MM.1S (cell line): Measurements from ENCODE around the gene TRIB2.

Experiments used
- DNase-seq: peaks from one replicate; pipeline ENCODE4 v3.0.0-alpha.2; 2015
- H2AFZ ChIP-seq: fragments of 300-600 bp; sonication (generic); 2 replicates; pipeline ENCODE4 v1.6.0; 2016; ENCODE audit warnings: antibody characterized with exemption, low read length
- H3F3A ChIP-seq: fragments of 300-600 bp; sonication (generic); 2 replicates; pipeline ENCODE4 v1.6.1; 2016; ENCODE audit warnings: mild to moderate bottlenecking, antibody characterized with exemption, low read length, moderate library complexity, mixed read lengths; ENCODE audit not compliant: insufficient read depth
- H3K27ac ChIP-seq: fragments of 300-600 bp; sonication (generic); 2 replicates; pipeline ENCODE4 v1.5.1; 2016; ENCODE audit warnings: mild to moderate bottlenecking, low read length
- H3K27me3 ChIP-seq: fragments of 300-600 bp; sonication (generic); replicated peaks from 2 replicates; pipeline ENCODE4 v1.6.0; 2016; ENCODE audit warnings: low read length; ENCODE audit not compliant: insufficient read depth
- H3K36me3 ChIP-seq: fragments of 300-600 bp; sonication (generic); replicated peaks from 2 replicates; pipeline ENCODE4 v1.6.1; 2016; ENCODE audit warnings: mild to moderate bottlenecking, low read length, mixed read lengths; ENCODE audit not compliant: insufficient read depth
- H3K4me1 ChIP-seq: fragments of 300-600 bp; sonication (generic); 2 replicates; pipeline ENCODE4 v1.6.1; 2016; ENCODE audit warnings: low read length, mixed read lengths
- H3K4me2 ChIP-seq: fragments of 300-600 bp; sonication (generic); 2 replicates; pipeline ENCODE4 v1.6.0; 2016; ENCODE audit warnings: low read depth, low read length
- H3K4me3 ChIP-seq: fragments of 300-600 bp; sonication (generic); 2 replicates; pipeline ENCODE4 v1.5.1; 2016; ENCODE audit warnings: low read length, mixed read lengths
- H3K79me2 ChIP-seq: fragments of 300-600 bp; sonication (generic); 2 replicates; pipeline ENCODE4 v1.6.1; 2016; ENCODE audit warnings: mixed run types, low read length, mixed read lengths
- H3K9ac ChIP-seq: fragments of 300-600 bp; sonication (generic); 2 replicates; pipeline ENCODE4 v1.6.1; 2016; ENCODE audit warnings: low read length, mixed read lengths
- H3K9me2 ChIP-seq: fragments of 300-600 bp; sonication (generic); replicated peaks from 2 replicates; pipeline ENCODE4 v1.6.1; 2016; ENCODE audit warnings: mild to moderate bottlenecking, low read length, mixed read lengths; ENCODE audit not compliant: insufficient read depth
- H3K9me3 ChIP-seq: fragments of 300-600 bp; sonication (generic); replicated peaks from 2 replicates; pipeline ENCODE4 v1.6.1; 2016; ENCODE audit warnings: mild to moderate bottlenecking, low read length, mixed read lengths; ENCODE audit not compliant: insufficient read depth
- H4K20me1 ChIP-seq: fragments of 300-600 bp; sonication (generic); 2 replicates; pipeline ENCODE4 v1.6.1; 2016; ENCODE audit warnings: mild to moderate bottlenecking, low read length, moderate library complexity, mixed read lengths; ENCODE audit not compliant: insufficient read depth
- EZH2 ChIP-seq: fragments of 300-600 bp; sonication (generic); optimal IDR thresholded peaks from 2 replicates; pipeline ENCODE3; 2017; ENCODE audit warnings: low read depth, mild to moderate bottlenecking, antibody characterized with exemption, low read length, mixed read lengths
- EZH2phosphoT487 ChIP-seq: fragments of 300-600 bp; sonication (generic); IDR thresholded peaks from 2 replicates; pipeline ENCODE4 v1.6.1; 2018; ENCODE audit warnings: antibody characterized with exemption, low read length
- TF ChIP-seq, protein P1 (sequence below): fragments of 300-600 bp; sonication (generic); IDR thresholded peaks from 2 replicates; pipeline ENCODE4 v1.5.1; 2016; ENCODE audit warnings: antibody characterized with exemption, low read length, mixed read lengths

Gene TRIB2

DNA sequence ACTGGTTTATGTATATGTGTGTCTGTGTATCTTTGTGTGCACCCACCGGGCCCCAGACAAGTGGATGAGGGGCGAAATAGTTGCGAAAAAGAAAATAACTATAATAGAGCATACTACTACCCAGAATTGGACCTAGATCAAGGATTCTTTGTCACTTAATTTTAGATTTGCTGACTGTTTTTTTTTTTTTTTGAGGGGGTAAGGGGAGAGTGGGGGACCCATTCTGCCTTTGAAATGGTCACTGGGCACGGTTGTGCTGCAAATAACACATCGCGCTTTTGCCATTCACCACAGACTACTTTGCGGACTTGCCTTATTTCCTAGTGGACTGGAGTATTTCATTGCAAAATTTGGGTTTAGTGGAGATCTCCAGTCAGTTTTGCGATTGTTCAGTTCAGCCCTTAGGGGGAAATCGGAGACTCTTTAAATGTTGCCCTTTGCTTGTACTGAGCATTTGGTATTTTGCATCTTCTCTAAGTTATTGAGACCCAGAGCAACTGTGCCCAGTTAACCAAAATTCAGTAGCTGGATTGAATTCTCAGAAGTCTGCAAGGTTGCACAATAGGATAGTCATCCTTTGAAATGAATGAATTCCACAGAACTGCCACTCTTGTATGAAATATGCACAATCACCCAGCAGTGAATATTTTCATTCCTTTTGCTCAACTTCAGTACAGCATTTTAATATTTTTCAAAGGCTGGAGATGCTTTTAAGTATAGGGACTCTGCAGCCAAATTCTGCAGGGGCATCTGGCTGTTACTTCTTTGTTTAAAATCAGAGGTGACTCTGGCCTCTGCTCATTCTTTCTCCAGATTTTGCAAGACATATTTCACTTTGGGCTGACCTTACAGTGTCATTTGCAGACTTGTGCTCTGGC lies 2.9 kb downstream of the TRIB2 start:
- H3K4me2 ChIP-seq: peak overlapping the region; percentile 93; the same call in 1 of the 2 replicates
- H4K20me1 ChIP-seq: no peaks in the 10 kb centered on the region
- no peaks in the 10 kb centered on the region for H3K9me3 ChIP-seq
- H2AFZ ChIP-seq: no peak overlapping the region
- H3K9me2 ChIP-seq: no peaks in the 10 kb centered on the region
- H3K27ac ChIP-seq: no peak overlapping the region
- no peak for DNase-seq
- H3K4me3 ChIP-seq: no peak overlapping the region; the same call in 1 of the 2 replicates
- no peaks in the 10 kb centered on the region for H3K36me3 ChIP-seq
- 0 out of 2 replicates have a peak, but pooled peaks cover 4% of the 10 kb centered on the region for H3K79me2 ChIP-seq
- TF ChIP-seq, protein P1, sequence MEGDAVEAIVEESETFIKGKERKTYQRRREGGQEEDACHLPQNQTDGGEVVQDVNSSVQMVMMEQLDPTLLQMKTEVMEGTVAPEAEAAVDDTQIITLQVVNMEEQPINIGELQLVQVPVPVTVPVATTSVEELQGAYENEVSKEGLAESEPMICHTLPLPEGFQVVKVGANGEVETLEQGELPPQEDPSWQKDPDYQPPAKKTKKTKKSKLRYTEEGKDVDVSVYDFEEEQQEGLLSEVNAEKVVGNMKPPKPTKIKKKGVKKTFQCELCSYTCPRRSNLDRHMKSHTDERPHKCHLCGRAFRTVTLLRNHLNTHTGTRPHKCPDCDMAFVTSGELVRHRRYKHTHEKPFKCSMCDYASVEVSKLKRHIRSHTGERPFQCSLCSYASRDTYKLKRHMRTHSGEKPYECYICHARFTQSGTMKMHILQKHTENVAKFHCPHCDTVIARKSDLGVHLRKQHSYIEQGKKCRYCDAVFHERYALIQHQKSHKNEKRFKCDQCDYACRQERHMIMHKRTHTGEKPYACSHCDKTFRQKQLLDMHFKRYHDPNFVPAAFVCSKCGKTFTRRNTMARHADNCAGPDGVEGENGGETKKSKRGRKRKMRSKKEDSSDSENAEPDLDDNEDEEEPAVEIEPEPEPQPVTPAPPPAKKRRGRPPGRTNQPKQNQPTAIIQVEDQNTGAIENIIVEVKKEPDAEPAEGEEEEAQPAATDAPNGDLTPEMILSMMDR: no peak
- TF ChIP-seq EZH2 (no peak), EZH2phosphoT487 (no peak)
- H3K9ac ChIP-seq: no peak overlapping the region
- 0 out of 2 replicates have a peak, but pooled peaks cover 3% of the 10 kb centered on the region for H3K4me1 ChIP-seq
- no peaks in the 10 kb centered on the region for H3K27me3 ChIP-seq
- H3F3A ChIP-seq: 0 out of 2 replicates have a peak, but pooled peaks cover 10% of the 10 kb centered on the region

DNA sequence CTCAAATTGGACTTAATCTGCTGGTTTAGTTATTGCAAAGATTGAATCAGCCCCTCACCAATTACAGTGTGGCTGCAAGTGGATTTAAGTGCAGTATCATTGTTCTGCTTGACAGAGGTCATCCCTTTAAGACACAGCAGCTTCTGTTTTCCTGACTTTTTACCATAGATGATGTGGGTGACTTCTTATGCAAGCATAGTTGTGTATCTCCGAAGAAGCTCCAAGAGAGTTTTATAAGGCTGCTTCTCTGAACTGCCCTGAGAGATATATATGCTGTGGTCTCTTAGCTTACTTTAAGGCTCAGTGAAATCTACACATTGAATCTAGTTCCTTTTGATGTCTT lies 3.5 kb downstream of the TRIB2 start:
- H3K9me2 ChIP-seq: no peaks in the 10 kb centered on the region
- no peak overlapping the region for H2AFZ ChIP-seq
- H3K79me2 ChIP-seq: 0 out of 2 replicates have a peak, but pooled peaks cover 4% of the 10 kb centered on the region
- H4K20me1 ChIP-seq: no peaks in the 10 kb centered on the region
- no peak for DNase-seq
- no peak overlapping the region for H3K9ac ChIP-seq
- no peak overlapping the region for H3K4me3 ChIP-seq
- peaks cover 5% of the 10 kb centered on the region for H3K4me1 ChIP-seq
- H3K27ac ChIP-seq: no peak overlapping the region
- no peaks in the 10 kb centered on the region for H3K9me3 ChIP-seq
- H3K36me3 ChIP-seq: no peaks in the 10 kb centered on the region
- TF ChIP-seq EZH2phosphoT487 (no peak), EZH2 (no peak)
- TF ChIP-seq, protein P1: no peak
- no peaks in the 10 kb centered on the region for H3K27me3 ChIP-seq
- H3K4me2 ChIP-seq: no peak overlapping the region
- H3F3A ChIP-seq: 0 out of 2 replicates have a peak, but pooled peaks cover 10% of the 10 kb centered on the region

DNA sequence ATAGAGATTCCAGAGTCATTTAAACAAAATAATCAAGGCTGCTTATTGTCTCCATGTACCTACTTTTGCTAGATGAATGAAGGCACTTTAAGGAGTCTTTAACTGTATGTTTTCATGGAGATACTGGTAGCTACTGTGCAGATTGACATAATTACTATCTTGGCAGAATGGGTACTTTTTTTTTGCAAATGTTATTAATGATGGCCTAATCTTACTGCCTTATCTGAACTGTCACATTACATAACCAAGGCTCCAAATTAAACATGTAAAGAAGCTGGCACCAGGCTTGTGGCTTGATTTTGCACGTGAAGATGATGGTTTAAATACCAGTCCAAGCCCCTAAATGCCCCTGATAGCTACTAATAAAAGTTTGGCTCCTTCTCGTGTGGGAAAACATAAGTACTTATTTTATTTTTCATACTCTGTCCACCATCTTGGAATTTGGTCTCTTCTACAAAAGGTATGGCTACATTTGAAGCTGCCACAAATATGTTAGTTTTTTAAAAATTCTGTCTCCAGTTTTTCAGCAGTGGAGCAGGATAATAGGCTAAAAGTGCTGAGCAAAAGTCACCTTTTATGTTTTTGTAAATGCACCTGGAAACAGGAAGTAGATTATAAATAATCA lies 4.1 kb downstream of the TRIB2 start:
- H3K4me2 ChIP-seq: no peak overlapping the region
- no peak overlapping the region for H3K4me3 ChIP-seq
- H4K20me1 ChIP-seq: no peaks in the 10 kb centered on the region
- TF ChIP-seq EZH2 (no peak), EZH2phosphoT487 (no peak)
- TF ChIP-seq, protein P1: no peak
- DNase-seq: no peak
- 0 out of 2 replicates have a peak, but pooled peaks cover 4% of the 10 kb centered on the region for H3K79me2 ChIP-seq
- H3K36me3 ChIP-seq: no peaks in the 10 kb centered on the region
- H3K9me2 ChIP-seq: no peaks in the 10 kb centered on the region
- no peak overlapping the region for H2AFZ ChIP-seq
- no peak overlapping the region for H3K9ac ChIP-seq
- H3K4me1 ChIP-seq: peaks cover 11% of the 10 kb centered on the region
- H3K27me3 ChIP-seq: no peaks in the 10 kb centered on the region
- no peak overlapping the region for H3K27ac ChIP-seq
- H3F3A ChIP-seq: 0 out of 2 replicates have a peak, but pooled peaks cover 10% of the 10 kb centered on the region
- no peaks in the 10 kb centered on the region for H3K9me3 ChIP-seq
